ENCODE results near the gene TMCO1.
"Not testable (repeated sequence)": the region's sequence is repeated elsewhere in the genome, so short reads cannot be mapped to it uniquely, and the experiment has no call there.

The TMCO1 gene

GRCh38 chr1:165748550-165748949 is 20.1 kb downstream of the TMCO1 start:
- Histone ChIP-seq H3K27ac (ENCODE audit: insufficient read depth, low read length, poor library complexity, severe bottlenecking) (no peak overlapping the region), H3K27me3 (replicated peaks; ENCODE audit: control insufficient read depth, insufficient read depth, low read length, poor library complexity, severe bottlenecking) (no peaks in the 10 kb centered on the region), H3K4me1 (ENCODE audit: control insufficient read depth, insufficient read depth, low read length, poor library complexity, severe bottlenecking) (no peaks in the 10 kb centered on the region), H3K9me3 (ENCODE audit: control insufficient read depth, low read length) (no peaks in the 10 kb centered on the region), H3K4me3 (ENCODE audit: insufficient read depth, low read depth, low read length, poor library complexity, severe bottlenecking) (no peak overlapping the region), H3K36me3 (ENCODE audit: control insufficient read depth, insufficient read depth, low read length) (peaks cover 10% of the 10 kb centered on the region)
- no peak for DNase-seq

- H3K9me3 ChIP-seq (ENCODE audit: control insufficient read depth, low read length): no peaks in the 10 kb centered on the region
- H3K4me3 ChIP-seq (ENCODE audit: insufficient read depth, low read depth, low read length, poor library complexity, severe bottlenecking): no peak overlapping the region
- peaks cover 8% of the 10 kb centered on the region for H3K36me3 ChIP-seq (ENCODE audit: control insufficient read depth, insufficient read depth, low read length)
- no peak overlapping the region for H3K27ac ChIP-seq (ENCODE audit: insufficient read depth, low read length, poor library complexity, severe bottlenecking)
- H3K27me3 ChIP-seq (replicated peaks; ENCODE audit: control insufficient read depth, insufficient read depth, low read length, poor library complexity, severe bottlenecking): no peaks in the 10 kb centered on the region
- DNase-seq: no peak
- H3K4me1 ChIP-seq (ENCODE audit: control insufficient read depth, insufficient read depth, low read length, poor library complexity, severe bottlenecking): no peaks in the 10 kb centered on the region
Observed at GRCh38 chr1:165747632-165748447, 20.8 kb downstream of the TMCO1 start.

GRCh38 chr1:165744913-165745312 is 23.8 kb downstream of the TMCO1 start:
- not testable (repeated sequence) for H3K4me1 ChIP-seq (ENCODE audit: control insufficient read depth, insufficient read depth, low read length, poor library complexity, severe bottlenecking); H3K27me3 ChIP-seq (replicated peaks; ENCODE audit: control insufficient read depth, insufficient read depth, low read length, poor library complexity, severe bottlenecking); H3K9me3 ChIP-seq (ENCODE audit: control insufficient read depth, low read length); H3K4me3 ChIP-seq (ENCODE audit: insufficient read depth, low read depth, low read length, poor library complexity, severe bottlenecking); DNase-seq; H3K27ac ChIP-seq (ENCODE audit: insufficient read depth, low read length, poor library complexity, severe bottlenecking)
- H3K36me3 ChIP-seq (ENCODE audit: control insufficient read depth, insufficient read depth, low read length): peaks cover 34% of the 10 kb centered on the region

- H3K4me1 ChIP-seq (ENCODE audit: control insufficient read depth, insufficient read depth, low read length, poor library complexity, severe bottlenecking): no peaks in the 10 kb centered on the region
- H3K9me3 ChIP-seq (ENCODE audit: control insufficient read depth, low read length): no peaks in the 10 kb centered on the region
- DNase-seq: no peak
- no peak overlapping the region for H3K27ac ChIP-seq (ENCODE audit: insufficient read depth, low read length, poor library complexity, severe bottlenecking)
- peaks cover 40% of the 10 kb centered on the region for H3K36me3 ChIP-seq (ENCODE audit: control insufficient read depth, insufficient read depth, low read length)
- H3K27me3 ChIP-seq (replicated peaks; ENCODE audit: control insufficient read depth, insufficient read depth, low read length, poor library complexity, severe bottlenecking): no peaks in the 10 kb centered on the region
- H3K4me3 ChIP-seq (ENCODE audit: insufficient read depth, low read depth, low read length, poor library complexity, severe bottlenecking): no peak overlapping the region
Observed at GRCh38 chr1:165742194-165742593, 26.5 kb downstream of the TMCO1 start.

GRCh38 chr1:165738794-165739193 is 29.9 kb downstream of the TMCO1 start:
- Histone ChIP-seq H3K27ac (ENCODE audit: insufficient read depth, low read length, poor library complexity, severe bottlenecking) (no peak overlapping the region), H3K36me3 (ENCODE audit: control insufficient read depth, insufficient read depth, low read length) (peaks cover 46% of the 10 kb centered on the region), H3K4me3 (ENCODE audit: insufficient read depth, low read depth, low read length, poor library complexity, severe bottlenecking) (no peak overlapping the region), H3K27me3 (replicated peaks; ENCODE audit: control insufficient read depth, insufficient read depth, low read length, poor library complexity, severe bottlenecking) (no peaks in the 10 kb centered on the region), H3K4me1 (ENCODE audit: control insufficient read depth, insufficient read depth, low read length, poor library complexity, severe bottlenecking) (no peaks in the 10 kb centered on the region), H3K9me3 (ENCODE audit: control insufficient read depth, low read length) (no peaks in the 10 kb centered on the region)
- DNase-seq: no peak

GRCh38 chr1:165737196-165737595 is 31.5 kb downstream of the TMCO1 start:
- DNase-seq: no peak
- Histone ChIP-seq H3K27me3 (replicated peaks; ENCODE audit: control insufficient read depth, insufficient read depth, low read length, poor library complexity, severe bottlenecking) (no peaks in the 10 kb centered on the region), H3K4me1 (ENCODE audit: control insufficient read depth, insufficient read depth, low read length, poor library complexity, severe bottlenecking) (no peaks in the 10 kb centered on the region), H3K4me3 (ENCODE audit: insufficient read depth, low read depth, low read length, poor library complexity, severe bottlenecking) (no peak overlapping the region), H3K9me3 (ENCODE audit: control insufficient read depth, low read length) (no peaks in the 10 kb centered on the region), H3K36me3 (ENCODE audit: control insufficient read depth, insufficient read depth, low read length) (peaks cover 38% of the 10 kb centered on the region), H3K27ac (ENCODE audit: insufficient read depth, low read length, poor library complexity, severe bottlenecking) (no peak overlapping the region)

GRCh38 chr1:165734906-165735305 is 33.8 kb downstream of the TMCO1 start:
- Histone ChIP-seq H3K27ac (ENCODE audit: insufficient read depth, low read length, poor library complexity, severe bottlenecking) (no peak overlapping the region), H3K36me3 (ENCODE audit: control insufficient read depth, insufficient read depth, low read length) (peaks cover 19% of the 10 kb centered on the region)

GRCh38 chr1:165726841-165727240 is 41.8 kb downstream of the TMCO1 start:
- Histone ChIP-seq H3K9me3 (ENCODE audit: control insufficient read depth, low read length) (no peaks in the 10 kb centered on the region), H3K4me3 (ENCODE audit: insufficient read depth, low read depth, low read length, poor library complexity, severe bottlenecking) (no peak overlapping the region), H3K36me3 (ENCODE audit: control insufficient read depth, insufficient read depth, low read length) (peaks cover 22% of the 10 kb centered on the region), H3K27me3 (replicated peaks; ENCODE audit: control insufficient read depth, insufficient read depth, low read length, poor library complexity, severe bottlenecking) (no peaks in the 10 kb centered on the region), H3K27ac (ENCODE audit: insufficient read depth, low read length, poor library complexity, severe bottlenecking) (no peak overlapping the region), H3K4me1 (ENCODE audit: control insufficient read depth, insufficient read depth, low read length, poor library complexity, severe bottlenecking) (no peaks in the 10 kb centered on the region)
- DNase-seq: no peak

More at GRCh38 chr1:165734906-165735305, 33.8 kb downstream of the TMCO1 start:
- Histone ChIP-seq H3K4me3 (ENCODE audit: insufficient read depth, low read depth, low read length, poor library complexity, severe bottlenecking) (no peak overlapping the region), H3K4me1 (ENCODE audit: control insufficient read depth, insufficient read depth, low read length, poor library complexity, severe bottlenecking) (no peaks in the 10 kb centered on the region), H3K9me3 (ENCODE audit: control insufficient read depth, low read length) (no peaks in the 10 kb centered on the region), H3K27me3 (replicated peaks; ENCODE audit: control insufficient read depth, insufficient read depth, low read length, poor library complexity, severe bottlenecking) (no peaks in the 10 kb centered on the region)
- no peak for DNase-seq

- no peaks in the 10 kb centered on the region for H3K9me3 ChIP-seq (ENCODE audit: control insufficient read depth, low read length)
- H3K4me3 ChIP-seq (ENCODE audit: insufficient read depth, low read depth, low read length, poor library complexity, severe bottlenecking): no peak overlapping the region
- no peaks in the 10 kb centered on the region for H3K27me3 ChIP-seq (replicated peaks; ENCODE audit: control insufficient read depth, insufficient read depth, low read length, poor library complexity, severe bottlenecking)
- no peak overlapping the region for H3K27ac ChIP-seq (ENCODE audit: insufficient read depth, low read length, poor library complexity, severe bottlenecking)
- peaks cover 22% of the 10 kb centered on the region for H3K36me3 ChIP-seq (ENCODE audit: control insufficient read depth, insufficient read depth, low read length)
- no peak for DNase-seq
- H3K4me1 ChIP-seq (ENCODE audit: control insufficient read depth, insufficient read depth, low read length, poor library complexity, severe bottlenecking): no peaks in the 10 kb centered on the region
Observed at GRCh38 chr1:165726169-165726568, 42.5 kb downstream of the TMCO1 start.

- DNase-seq: no peak
- Histone ChIP-seq H3K27ac (ENCODE audit: insufficient read depth, low read length, poor library complexity, severe bottlenecking) (no peak overlapping the region), H3K4me1 (ENCODE audit: control insufficient read depth, insufficient read depth, low read length, poor library complexity, severe bottlenecking) (no peaks in the 10 kb centered on the region), H3K36me3 (ENCODE audit: control insufficient read depth, insufficient read depth, low read length) (no peaks in the 10 kb centered on the region), H3K4me3 (ENCODE audit: insufficient read depth, low read depth, low read length, poor library complexity, severe bottlenecking) (no peak overlapping the region), H3K9me3 (ENCODE audit: control insufficient read depth, low read length) (no peaks in the 10 kb centered on the region), H3K27me3 (replicated peaks; ENCODE audit: control insufficient read depth, insufficient read depth, low read length, poor library complexity, severe bottlenecking) (no peaks in the 10 kb centered on the region)
Observed at GRCh38 chr1:165717918-165718515, 50.7 kb downstream of the TMCO1 start.

Measured in effector memory CD4-positive, alpha-beta T cell (primary cell).